KMS-11 (cell line): ENCODE measurements around the gene FREM2.

ENCODE experiments used
- H2AFZ ChIP-seq: fragments of 200-600 bp; sonication (generic); 2 replicates; pipeline ENCODE4 v1.6.1; 2016; ENCODE audit warnings: antibody characterized with exemption, mixed run types, low read depth
- H3K27ac ChIP-seq: fragments of 200-600 bp; sonication (generic); 2 replicates; pipeline ENCODE4 v1.6.1; 2016; ENCODE audit warnings: mild to moderate bottlenecking, mixed run types
- H3K27me3 ChIP-seq: fragments of 200-600 bp; sonication (generic); 2 replicates; pipeline ENCODE4 v1.6.1; 2017; ENCODE audit warnings: mild to moderate bottlenecking, low read depth, mixed run types, moderate library complexity; ENCODE audit not compliant: insufficient read depth
- H3K36me3 ChIP-seq: fragments of 200-600 bp; sonication (generic); 2 replicates; pipeline ENCODE4 v1.6.1; 2017; ENCODE audit warnings: mild to moderate bottlenecking, mixed run types; ENCODE audit not compliant: insufficient read depth
- H3K4me1 ChIP-seq: fragments of 200-600 bp; sonication (generic); 2 replicates; pipeline ENCODE4 v1.6.1; 2016; ENCODE audit warnings: mild to moderate bottlenecking, low read depth, mixed run types; ENCODE audit not compliant: poor library complexity, severe bottlenecking
- H3K4me2 ChIP-seq: fragments of 200-600 bp; sonication (generic); 2 replicates; pipeline ENCODE4 v1.7.0; 2016; ENCODE audit warnings: mild to moderate bottlenecking, mixed run types
- H3K4me3 ChIP-seq: fragments of 200-600 bp; sonication (generic); IDR thresholded peaks from 2 replicates; pipeline ENCODE4 v1.6.1; 2017; ENCODE audit warnings: low read depth, low read length, mixed read lengths; ENCODE audit not compliant: insufficient read depth
- H3K79me2 ChIP-seq: fragments of 200-600 bp; sonication (generic); 2 replicates; pipeline ENCODE4 v1.6.1; 2016; ENCODE audit warnings: low read depth, mixed run types; ENCODE audit not compliant: insufficient read depth
- H3K9ac ChIP-seq: fragments of 200-600 bp; sonication (generic); 2 replicates; pipeline ENCODE4 v1.6.1; 2016; ENCODE audit warnings: mild to moderate bottlenecking, mixed run types
- H4K20me1 ChIP-seq: fragments of 200-600 bp; sonication (generic); 2 replicates; pipeline ENCODE4 v1.6.1; 2016; ENCODE audit warnings: mild to moderate bottlenecking, mixed run types; ENCODE audit not compliant: insufficient read depth
- TF ChIP-seq, protein P1 (sequence below): fragments of 200-600 bp; sonication (generic); conservative IDR thresholded peaks from 2 replicates; pipeline ENCODE4 v1.6.1; 2017; ENCODE audit warnings: low read depth, mild to moderate bottlenecking, antibody characterized with exemption, low read length, moderate library complexity, mixed read lengths

Gene FREM2

GRCh38 chr13:38693168-38693567 lies 6.3 kb downstream of the FREM2 start:
- no peaks in the 10 kb centered on the region for H3K4me1 ChIP-seq
- no peak overlapping the region for H3K27ac ChIP-seq
- no peak overlapping the region for H3K4me3 ChIP-seq
- TF ChIP-seq, protein P1, sequence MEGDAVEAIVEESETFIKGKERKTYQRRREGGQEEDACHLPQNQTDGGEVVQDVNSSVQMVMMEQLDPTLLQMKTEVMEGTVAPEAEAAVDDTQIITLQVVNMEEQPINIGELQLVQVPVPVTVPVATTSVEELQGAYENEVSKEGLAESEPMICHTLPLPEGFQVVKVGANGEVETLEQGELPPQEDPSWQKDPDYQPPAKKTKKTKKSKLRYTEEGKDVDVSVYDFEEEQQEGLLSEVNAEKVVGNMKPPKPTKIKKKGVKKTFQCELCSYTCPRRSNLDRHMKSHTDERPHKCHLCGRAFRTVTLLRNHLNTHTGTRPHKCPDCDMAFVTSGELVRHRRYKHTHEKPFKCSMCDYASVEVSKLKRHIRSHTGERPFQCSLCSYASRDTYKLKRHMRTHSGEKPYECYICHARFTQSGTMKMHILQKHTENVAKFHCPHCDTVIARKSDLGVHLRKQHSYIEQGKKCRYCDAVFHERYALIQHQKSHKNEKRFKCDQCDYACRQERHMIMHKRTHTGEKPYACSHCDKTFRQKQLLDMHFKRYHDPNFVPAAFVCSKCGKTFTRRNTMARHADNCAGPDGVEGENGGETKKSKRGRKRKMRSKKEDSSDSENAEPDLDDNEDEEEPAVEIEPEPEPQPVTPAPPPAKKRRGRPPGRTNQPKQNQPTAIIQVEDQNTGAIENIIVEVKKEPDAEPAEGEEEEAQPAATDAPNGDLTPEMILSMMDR, result no peak
- H2AFZ ChIP-seq, result no peak overlapping the region
- H3K36me3 ChIP-seq, result no peaks in the 10 kb centered on the region
- H3K79me2 ChIP-seq, result no peaks in the 10 kb centered on the region
- no peak overlapping the region for H3K9ac ChIP-seq
- no peaks in the 10 kb centered on the region for H3K27me3 ChIP-seq
- no peaks in the 10 kb centered on the region for H4K20me1 ChIP-seq
- H3K4me2 ChIP-seq, result no peak overlapping the region

DNA sequence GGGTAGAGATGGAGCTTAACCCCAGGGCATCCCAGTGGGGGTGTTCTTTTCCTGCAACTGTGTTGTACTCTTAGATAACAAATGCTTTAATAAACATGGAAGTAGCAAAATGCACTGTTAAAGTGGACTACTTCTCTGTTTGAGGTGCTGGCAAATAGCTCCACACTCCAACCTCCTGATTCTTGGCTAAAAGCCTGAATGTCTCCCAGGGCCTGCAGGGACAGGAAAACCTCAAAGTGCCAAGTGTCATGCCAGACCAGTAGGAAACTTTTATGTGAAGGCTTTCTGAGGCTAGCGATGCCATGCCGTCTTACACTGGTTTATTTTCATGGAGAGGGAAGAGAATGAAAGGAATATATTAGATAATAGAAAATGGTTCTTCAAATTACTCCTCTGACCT lies 6.8 kb downstream of the FREM2 start:
- H2AFZ ChIP-seq, result no peak overlapping the region
- H4K20me1 ChIP-seq, result no peaks in the 10 kb centered on the region
- no peak overlapping the region for H3K4me3 ChIP-seq
- H3K36me3 ChIP-seq, result no peaks in the 10 kb centered on the region
- H3K27ac ChIP-seq, result no peak overlapping the region
- no peaks in the 10 kb centered on the region for H3K27me3 ChIP-seq
- H3K9ac ChIP-seq, result no peak overlapping the region
- TF ChIP-seq, protein P1, result no peak
- H3K4me1 ChIP-seq, result no peaks in the 10 kb centered on the region
- no peaks in the 10 kb centered on the region for H3K79me2 ChIP-seq
- no peak overlapping the region for H3K4me2 ChIP-seq

- H3K4me3 ChIP-seq, result no peak overlapping the region
- no peak overlapping the region for H3K4me2 ChIP-seq
- TF ChIP-seq, protein P1, result no peak
- no peaks in the 10 kb centered on the region for H3K79me2 ChIP-seq
- H4K20me1 ChIP-seq, result no peaks in the 10 kb centered on the region
- H3K27me3 ChIP-seq, result no peaks in the 10 kb centered on the region
- no peak overlapping the region for H3K27ac ChIP-seq
- H3K9ac ChIP-seq, result no peak overlapping the region
- H3K36me3 ChIP-seq, result no peaks in the 10 kb centered on the region
- H3K4me1 ChIP-seq, result no peaks in the 10 kb centered on the region
- H2AFZ ChIP-seq, result no peak overlapping the region
Observed at GRCh38 chr13:38697197-38697596, 10.3 kb downstream of the FREM2 start.

DNA sequence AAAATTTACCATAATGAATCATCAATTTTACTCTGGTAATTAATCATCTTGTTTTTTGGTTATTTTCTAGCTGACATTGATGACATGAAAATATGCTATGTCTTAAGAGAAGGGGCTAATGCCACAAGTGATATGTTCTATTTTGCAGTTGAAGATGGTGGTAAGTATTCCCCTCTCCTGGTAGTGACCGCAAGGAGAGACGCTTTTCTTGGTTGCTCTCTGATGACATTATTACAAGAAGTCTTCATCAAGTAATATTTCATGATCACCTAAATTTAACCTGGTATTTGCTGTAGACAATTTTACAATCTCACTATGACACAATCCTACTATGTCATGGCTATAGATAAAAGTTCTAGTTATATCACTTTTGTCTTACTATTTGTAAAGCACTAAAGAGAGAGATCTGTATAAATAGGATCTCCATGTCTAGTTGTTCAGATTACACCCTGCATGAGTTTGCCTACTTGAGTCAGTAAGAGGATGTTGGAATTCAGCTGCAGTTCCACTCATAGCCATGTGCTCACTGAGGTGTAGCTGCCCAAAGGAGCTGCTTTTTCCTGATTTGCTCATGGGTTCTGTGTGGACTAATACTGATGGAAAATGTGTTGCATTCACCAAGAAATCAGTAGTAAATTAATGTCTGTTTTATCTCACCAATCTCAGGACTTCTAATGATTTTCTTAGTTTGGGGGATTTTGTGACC lies 10.9 kb downstream of the FREM2 start:
- H3K4me3 ChIP-seq, result no peak overlapping the region
- no peaks in the 10 kb centered on the region for H3K4me1 ChIP-seq
- H3K27me3 ChIP-seq, result no peaks in the 10 kb centered on the region
- no peak overlapping the region for H3K4me2 ChIP-seq
- H3K27ac ChIP-seq, result no peak overlapping the region
- no peaks in the 10 kb centered on the region for H4K20me1 ChIP-seq
- no peaks in the 10 kb centered on the region for H3K79me2 ChIP-seq
- H3K36me3 ChIP-seq, result no peaks in the 10 kb centered on the region
- no peak overlapping the region for H3K9ac ChIP-seq
- no peak overlapping the region for H2AFZ ChIP-seq
- TF ChIP-seq, protein P1, result no peak
